ENCODE data around the gene LRIG1.

LRIG1 gene

GRCh38 chr3:66449411-66449974, 51.3 kb downstream of the LRIG1 start:
- DNase-seq (ENCODE audit: low read depth) = no peak
- H3K4me3 ChIP-seq (ENCODE audit: low read depth, low read length) = no peak overlapping the region
- no peak for TF ChIP-seq CTCF (IDR thresholded peaks at IDR 0.05; ENCODE audit: control insufficient read depth, extremely low read depth, insufficient read depth)

GRCh38 chr3:66444146-66444644, 56.6 kb downstream of the LRIG1 start:
- no peak for DNase-seq (ENCODE audit: low read depth)
- no peak overlapping the region for H3K4me3 ChIP-seq (ENCODE audit: low read depth, low read length)
- no peak for TF ChIP-seq CTCF (IDR thresholded peaks at IDR 0.05; ENCODE audit: control insufficient read depth, extremely low read depth, insufficient read depth)

- H3K4me3 ChIP-seq (ENCODE audit: low read depth, low read length) = no peak overlapping the region
Measured at GRCh38 chr3:66443118-66443803, 57.6 kb downstream of the LRIG1 start.

DNA sequence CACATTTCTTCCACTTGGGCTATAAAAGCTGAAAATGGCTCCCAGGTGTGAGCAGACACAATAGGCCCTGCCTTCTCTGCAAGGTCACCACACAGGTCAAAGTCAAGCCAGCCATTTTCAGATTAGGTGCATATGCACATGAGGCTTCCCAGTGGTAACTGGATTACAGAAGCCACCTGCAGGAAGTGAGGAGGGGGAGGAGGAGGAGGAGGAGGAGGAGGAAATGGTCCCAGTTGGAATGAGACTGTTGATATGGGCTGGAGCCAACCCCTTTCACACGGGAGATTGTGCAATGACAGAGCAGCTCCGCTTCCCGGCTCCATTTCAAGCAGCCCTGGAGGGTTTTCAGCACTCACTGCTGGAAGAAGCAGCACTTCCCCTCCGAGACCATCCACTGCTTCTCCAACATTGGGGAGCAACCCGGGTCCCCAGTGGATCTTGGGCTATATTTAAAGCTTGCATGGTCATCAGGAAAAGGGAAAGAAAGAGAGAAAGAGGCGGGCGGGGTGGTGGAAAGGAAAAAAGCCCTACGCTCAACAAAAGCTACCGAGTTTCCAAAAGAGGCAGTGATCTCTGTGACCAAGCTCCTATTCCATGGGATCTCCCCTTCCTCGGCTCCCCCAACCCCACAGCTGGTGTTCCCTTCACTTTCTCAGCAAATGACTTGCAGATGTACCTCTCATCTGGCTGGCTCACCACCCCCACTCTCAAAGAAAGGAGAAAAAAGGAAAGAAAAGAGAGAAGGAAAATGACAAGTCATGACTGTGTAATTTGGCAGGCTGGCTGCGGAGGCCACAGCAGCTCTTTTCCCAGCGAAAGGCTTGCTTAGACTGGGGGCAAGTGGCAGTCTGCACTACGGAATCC, 58.3 kb downstream of the LRIG1 start:
- no peak overlapping the region for H3K4me3 ChIP-seq (ENCODE audit: low read depth, low read length)
- no peak for TF ChIP-seq CTCF (IDR thresholded peaks at IDR 0.05; ENCODE audit: control insufficient read depth, extremely low read depth, insufficient read depth)
- DNase-seq (ENCODE audit: low read depth) = peak; percentile 82

More at GRCh38 chr3:66443118-66443803, 57.6 kb downstream of the LRIG1 start:
- DNase-seq (ENCODE audit: low read depth) = no peak
- TF ChIP-seq CTCF (IDR thresholded peaks at IDR 0.05; ENCODE audit: control insufficient read depth, extremely low read depth, insufficient read depth) = no peak

DNA sequence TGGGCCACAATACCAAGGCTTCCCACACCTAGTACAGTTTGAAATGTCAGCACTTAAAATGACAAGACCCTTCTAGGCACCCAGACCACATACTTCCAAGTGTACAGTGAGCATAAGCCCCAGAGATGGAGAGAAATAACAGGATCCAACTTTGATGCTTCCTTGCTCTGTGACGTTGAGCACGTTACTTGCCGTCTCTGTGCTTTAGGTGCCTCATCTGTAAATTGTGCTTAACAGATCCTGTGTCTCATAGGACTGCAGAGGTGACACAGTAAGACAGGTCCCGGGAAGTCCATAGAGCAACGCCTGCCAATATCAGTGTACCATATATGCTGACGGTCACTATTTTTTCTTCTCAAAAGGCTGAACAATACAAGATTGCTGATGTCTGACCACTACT, 59.1 kb downstream of the LRIG1 start:
- H3K4me3 ChIP-seq (ENCODE audit: low read depth, low read length) = no peak overlapping the region
- DNase-seq (ENCODE audit: low read depth) = no peak
- no peak for TF ChIP-seq CTCF (IDR thresholded peaks at IDR 0.05; ENCODE audit: control insufficient read depth, extremely low read depth, insufficient read depth)

DNA sequence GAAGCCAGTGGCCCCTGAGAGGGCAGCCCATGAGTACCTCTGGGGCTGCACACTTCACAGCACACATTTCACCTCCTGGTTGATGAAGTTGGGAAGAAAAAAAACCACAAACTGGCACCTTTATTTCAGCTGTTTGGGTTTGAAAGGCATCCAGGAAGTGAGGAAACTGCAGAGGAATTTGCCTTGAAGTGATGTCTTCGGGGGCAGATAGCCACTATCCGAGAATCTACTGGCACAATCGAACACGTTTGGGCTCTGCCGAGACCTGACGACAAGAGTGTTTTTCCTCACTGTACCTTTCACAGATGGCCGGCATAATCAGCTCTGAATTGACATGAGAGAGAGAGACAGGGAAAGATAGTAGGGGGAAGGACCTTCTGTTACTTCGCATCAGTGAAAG, 59.7 kb downstream of the LRIG1 start:
- no peak for TF ChIP-seq CTCF (IDR thresholded peaks at IDR 0.05; ENCODE audit: control insufficient read depth, extremely low read depth, insufficient read depth)
- no peak for DNase-seq (ENCODE audit: low read depth)
- H3K4me3 ChIP-seq (ENCODE audit: low read depth, low read length) = no peak overlapping the region
